Omental fat pad (tissue), 4 donors: ENCODE data around the gene MLPH. TPM values are rescaled to one million over a fixed set of nuclear protein-coding genes. Genes with fewer than 3 reads are reported as not detected.

Experiments used
- ATAC-seq: fragments of 150-250 bp; one replicate; pipeline ENCODE4 v1.9.1; 2016; ENCODE audit warnings: mild to moderate bottlenecking, moderate library complexity; ENCODE audit not compliant: low FRiP score
- DNase-seq: peaks from one replicate; pipeline ENCODE4 v3.0.0-alpha.2; 2019; ENCODE audit warnings: low spot score
- total RNA-seq, 4 donors: library from RNA; depleted of rRNA; stranded (reverse); fragments of >200 nt; gene quantifications; one replicate each; pipeline ENCODE4 v1.1.0, GENCODE V29; 2016
- TF ChIP-seq, protein P1 (sequence below), 3 donors: fragments of 450-650 bp; IDR thresholded peaks; one replicate each; pipeline ENCODE4 v1.5.1; 2016 to 2017; ENCODE audit warnings: antibody characterized with exemption in 3 of 3, mild to moderate bottlenecking in 3 of 3, moderate library complexity in 2 of 3

MLPH gene
- total RNA-seq, 4 donors from 2014 or later = 3.8 to 23.6 (median 6.4) TPM

- DNase-seq = no peak
- no peak for ATAC-seq
- TF ChIP-seq, protein P1, sequence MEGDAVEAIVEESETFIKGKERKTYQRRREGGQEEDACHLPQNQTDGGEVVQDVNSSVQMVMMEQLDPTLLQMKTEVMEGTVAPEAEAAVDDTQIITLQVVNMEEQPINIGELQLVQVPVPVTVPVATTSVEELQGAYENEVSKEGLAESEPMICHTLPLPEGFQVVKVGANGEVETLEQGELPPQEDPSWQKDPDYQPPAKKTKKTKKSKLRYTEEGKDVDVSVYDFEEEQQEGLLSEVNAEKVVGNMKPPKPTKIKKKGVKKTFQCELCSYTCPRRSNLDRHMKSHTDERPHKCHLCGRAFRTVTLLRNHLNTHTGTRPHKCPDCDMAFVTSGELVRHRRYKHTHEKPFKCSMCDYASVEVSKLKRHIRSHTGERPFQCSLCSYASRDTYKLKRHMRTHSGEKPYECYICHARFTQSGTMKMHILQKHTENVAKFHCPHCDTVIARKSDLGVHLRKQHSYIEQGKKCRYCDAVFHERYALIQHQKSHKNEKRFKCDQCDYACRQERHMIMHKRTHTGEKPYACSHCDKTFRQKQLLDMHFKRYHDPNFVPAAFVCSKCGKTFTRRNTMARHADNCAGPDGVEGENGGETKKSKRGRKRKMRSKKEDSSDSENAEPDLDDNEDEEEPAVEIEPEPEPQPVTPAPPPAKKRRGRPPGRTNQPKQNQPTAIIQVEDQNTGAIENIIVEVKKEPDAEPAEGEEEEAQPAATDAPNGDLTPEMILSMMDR (IDR thresholded peaks at IDR 0.05) = no peak
These were observed 13.1 kb upstream of the MLPH start for GRCh38 chr2:237473878-237474441.

DNA sequence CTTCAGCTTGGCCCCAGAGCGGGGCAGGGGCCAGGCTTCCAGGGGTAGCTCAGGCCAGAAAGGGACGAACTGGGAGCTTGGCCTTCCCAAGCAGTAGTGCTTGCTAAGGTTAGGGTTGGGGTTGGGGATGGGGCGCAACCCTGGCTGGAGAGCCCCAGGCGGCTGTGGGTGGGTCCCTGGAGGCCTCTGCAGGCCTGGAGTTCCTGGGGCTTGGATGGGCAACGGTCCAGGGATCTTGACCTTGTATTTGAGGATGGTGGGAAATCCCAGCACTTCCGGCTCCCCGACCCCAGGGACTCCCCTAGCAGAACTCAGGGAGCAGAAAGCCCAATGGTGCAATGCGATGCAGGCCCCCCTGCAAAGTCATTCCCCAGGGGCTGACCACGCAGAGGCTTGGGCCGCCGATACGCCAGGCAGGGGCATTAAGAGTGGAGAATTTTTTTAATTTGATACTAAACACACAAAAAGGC lies 12.6 kb upstream of the MLPH start:
- no peak for ATAC-seq
- DNase-seq = no peak

GRCh38 chr2:237474931-237475703 lies 11.9 kb upstream of the MLPH start:
- ATAC-seq = peak; percentile 82
- peak; percentile 63 for DNase-seq
- TF ChIP-seq, protein P1 (IDR thresholded peaks at IDR 0.05) = peak in 2 of 3 donors; percentile 41 to 72

More for the DNA sequence above, 12.6 kb upstream of the MLPH start:
- TF ChIP-seq, protein P1 (IDR thresholded peaks at IDR 0.05) = no peak

DNA sequence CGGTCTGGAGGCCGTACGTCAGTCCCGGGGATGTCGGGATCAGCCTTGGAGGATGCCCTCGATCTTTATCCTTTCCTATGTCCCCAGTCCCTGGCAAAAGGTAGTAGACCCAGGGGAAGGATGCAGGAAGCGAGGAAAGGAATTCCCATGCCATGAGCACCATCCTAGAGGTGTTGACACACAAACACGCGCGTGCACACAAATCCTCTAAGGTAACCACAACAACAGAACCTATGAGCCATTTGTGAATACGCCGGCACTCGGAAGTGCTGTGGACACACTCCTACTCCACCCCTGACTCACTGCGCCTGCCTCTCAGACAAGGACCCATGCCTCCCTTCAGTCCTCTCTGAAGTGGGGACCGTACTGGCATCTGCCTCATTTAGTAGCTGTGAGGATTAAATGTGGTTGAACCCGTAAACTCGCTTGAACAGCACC lies 11.3 kb upstream of the MLPH start:
- TF ChIP-seq, protein P1 (IDR thresholded peaks at IDR 0.05) = no peak
- DNase-seq (no peak), ATAC-seq (peak; percentile 53)

- DNase-seq (no peak), ATAC-seq (no peak)
- TF ChIP-seq, protein P1 (IDR thresholded peaks at IDR 0.05) = no peak
These were observed 9.0 kb upstream of the MLPH start for GRCh38 chr2:237478095-237478494.

- ATAC-seq = no peak
- TF ChIP-seq, protein P1 (IDR thresholded peaks at IDR 0.05) = no peak
- no peak for DNase-seq
These were observed 8.1 kb upstream of the MLPH start for GRCh38 chr2:237478979-237479378.
